Panc1 (cell line): ENCODE results near the gene CDH5. TPM values are rescaled to one million over a fixed set of nuclear protein-coding genes. Genes with fewer than 3 reads are reported as not detected.

Experiments used
- ATAC-seq: fragments of 200-7000 bp; cut with Tn5 transposase; 2 replicates; pipeline ENCODE4 v1.9.1; 2020; ENCODE audit warnings: mild to moderate bottlenecking, moderate library complexity
- Bru-seq: library from RNA; stranded (reverse); fragments of 400-500 nt; gene quantifications from one replicate; lab custom pipeline; 2021; lab: Mats Ljungman, UMichigan
- BruChase-seq, 2 experiments: library from RNA; stranded (reverse); fragments of 400-500 nt; gene quantifications; one replicate each; lab custom pipeline; 2021; lab: Mats Ljungman, UMichigan
- BruUV-seq: library from RNA; stranded (reverse); fragments of 400-500 nt; replicated peaks from 2 replicates; lab custom pipeline; 2021; lab: Mats Ljungman, UMichigan
- CTCF ChIA-PET: fragments of 300-600 bp; sonication (Branson Sonifier 250); formaldehyde crosslinking; loops from one replicate; lab custom pipeline; 2022; ENCODE audit warnings: antibody characterized with exemption; lab: Charles Lee
- POLR2A ChIA-PET: fragments of 300-600 bp; sonication (Branson Sonifier 250); formaldehyde crosslinking; loops from one replicate; lab custom pipeline; 2022; ENCODE audit warnings: antibody characterized with exemption; lab: Charles Lee
- DNase-seq: peaks from one replicate; pipeline ENCODE4 v3.0.0-alpha.2; 2010; ENCODE audit warnings: low read depth, low spot score
- H3K27ac ChIP-seq: 2 replicates; pipeline ENCODE4 v1.5.1; 2011; ENCODE audit warnings: mild to moderate bottlenecking, low read length, inconsistent platforms
- H3K27me3 ChIP-seq: fragments of 200-500 bp; sonication (Bioruptor generic); 2 replicates; pipeline ENCODE4 v1.6.0; 2014; ENCODE audit warnings: low read length, inconsistent platforms; ENCODE audit not compliant: control insufficient read depth, insufficient read depth
- H3K36me3 ChIP-seq: fragments of 200-500 bp; sonication (Bioruptor generic); 2 replicates; pipeline ENCODE4 v1.5.1; 2014; ENCODE audit warnings: inconsistent platforms, mild to moderate bottlenecking, low read length, moderate library complexity; ENCODE audit not compliant: control insufficient read depth, insufficient read depth
- H3K4me1 ChIP-seq: 2 replicates; pipeline ENCODE4 v1.5.1; 2011; ENCODE audit warnings: inconsistent platforms, mild to moderate bottlenecking, low read length, moderate library complexity; ENCODE audit not compliant: control insufficient read depth, insufficient read depth
- H3K4me3 ChIP-seq, 2 experiments: 2 replicates each; pipeline ENCODE4 v1.5.1; 2011 to 2012; ENCODE audit warnings: low read depth in 2 of 2, low read length in 2 of 2, mild to moderate bottlenecking in 2 of 2, inconsistent platforms in 1 of 2, moderate library complexity in 1 of 2
- H3K9me3 ChIP-seq: fragments of 200-500 bp; sonication (Bioruptor generic); 2 replicates; pipeline ENCODE4 v1.5.1; 2014; ENCODE audit warnings: low read depth, mild to moderate bottlenecking, inconsistent platforms, low read length, moderate library complexity; ENCODE audit not compliant: control insufficient read depth, insufficient read depth
- POLR2AphosphoS5 ChIP-seq: IDR thresholded peaks from 2 replicates; pipeline ENCODE4 v1.6.1; 2012; ENCODE audit warnings: mild to moderate bottlenecking, low read depth, low read length, moderate library complexity
- SIN3A ChIP-seq: IDR thresholded peaks from 2 replicates; pipeline ENCODE4 v1.6.1; 2012; ENCODE audit warnings: low read depth, mild to moderate bottlenecking, low read length, moderate library complexity, borderline replicate concordance; ENCODE audit not compliant: insufficient read depth
- TCF7L2 ChIP-seq: IDR thresholded peaks from 2 replicates; pipeline ENCODE4 v1.6.1; 2011; ENCODE audit warnings: mild to moderate bottlenecking, low read depth, low read length, inconsistent platforms
- in situ Hi-C: cut with HindIII; loops from 2 replicates; pipeline ENCODE4 v1.10.0; 2016; ENCODE audit warnings: low sequenced_read_pairs, low pct_unique_long_range_greater_than_20kb
- intact Hi-C: fragments of 100-400 bp; cut with micrococcal nuclease; formaldehyde crosslinking; loops from one replicate; pipeline ENCODE4 v1.10.0; 2022; ENCODE audit not compliant: unreplicated experiment
- long read RNA-seq: library from polyadenylated mRNA; unstranded; transcript quantifications from one replicate; pipeline ENCODE4 v2.0.0, GENCODE V29; 2021; ENCODE audit not compliant: unreplicated experiment
- polyA plus RNA-seq: library from polyadenylated mRNA; unstranded; fragments of >200 nt; gene quantifications from one replicate; pipeline ENCODE4 v1.2.1, GENCODE V29; 2012; ENCODE audit warnings: missing spikeins; ENCODE audit not compliant: insufficient read length
- total RNA-seq: library from RNA; stranded (reverse); gene quantifications from one replicate; pipeline ENCODE4 v1.2.1, GENCODE V29; 2021; ENCODE audit not compliant: unreplicated experiment
- TF ChIP-seq, protein P1 (sequence below): fragments of 450-650 bp; IDR thresholded peaks from 2 replicates; pipeline ENCODE4 v1.5.1; 2017; ENCODE audit warnings: mild to moderate bottlenecking
- TF ChIP-seq, protein P2 (sequence below), 2 experiments: IDR thresholded peaks; 2 replicates each; pipeline ENCODE4 v1.6.1; 2011 to 2012; ENCODE audit warnings: low read depth in 2 of 2, control low read depth in 1 of 2, low read length in 1 of 2, mild to moderate bottlenecking in 1 of 2, moderate library complexity in 1 of 2; ENCODE audit not compliant: insufficient read depth in 1 of 2

Gene CDH5, protein sequence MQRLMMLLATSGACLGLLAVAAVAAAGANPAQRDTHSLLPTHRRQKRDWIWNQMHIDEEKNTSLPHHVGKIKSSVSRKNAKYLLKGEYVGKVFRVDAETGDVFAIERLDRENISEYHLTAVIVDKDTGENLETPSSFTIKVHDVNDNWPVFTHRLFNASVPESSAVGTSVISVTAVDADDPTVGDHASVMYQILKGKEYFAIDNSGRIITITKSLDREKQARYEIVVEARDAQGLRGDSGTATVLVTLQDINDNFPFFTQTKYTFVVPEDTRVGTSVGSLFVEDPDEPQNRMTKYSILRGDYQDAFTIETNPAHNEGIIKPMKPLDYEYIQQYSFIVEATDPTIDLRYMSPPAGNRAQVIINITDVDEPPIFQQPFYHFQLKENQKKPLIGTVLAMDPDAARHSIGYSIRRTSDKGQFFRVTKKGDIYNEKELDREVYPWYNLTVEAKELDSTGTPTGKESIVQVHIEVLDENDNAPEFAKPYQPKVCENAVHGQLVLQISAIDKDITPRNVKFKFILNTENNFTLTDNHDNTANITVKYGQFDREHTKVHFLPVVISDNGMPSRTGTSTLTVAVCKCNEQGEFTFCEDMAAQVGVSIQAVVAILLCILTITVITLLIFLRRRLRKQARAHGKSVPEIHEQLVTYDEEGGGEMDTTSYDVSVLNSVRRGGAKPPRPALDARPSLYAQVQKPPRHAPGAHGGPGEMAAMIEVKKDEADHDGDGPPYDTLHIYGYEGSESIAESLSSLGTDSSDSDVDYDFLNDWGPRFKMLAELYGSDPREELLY
- total RNA-seq: 0.18 TPM
- polyA plus RNA-seq: 0.25 TPM
- Bru-seq, nascent RNA: percentile 14 among the genes with signal in this experiment
- BruChase-seq, experiment 1, labeled RNA remaining after a 2-hour chase: percentile 9 among the genes with signal in this experiment
- BruChase-seq, experiment 2, labeled RNA remaining after a 6-hour chase: percentile 16 among the genes with signal in this experiment
- long read RNA-seq, partial matches to known transcripts: 0 of 1 reads
- long read RNA-seq, other reads (novel, unspliced or antisense): 1 of 1 reads

DNA sequence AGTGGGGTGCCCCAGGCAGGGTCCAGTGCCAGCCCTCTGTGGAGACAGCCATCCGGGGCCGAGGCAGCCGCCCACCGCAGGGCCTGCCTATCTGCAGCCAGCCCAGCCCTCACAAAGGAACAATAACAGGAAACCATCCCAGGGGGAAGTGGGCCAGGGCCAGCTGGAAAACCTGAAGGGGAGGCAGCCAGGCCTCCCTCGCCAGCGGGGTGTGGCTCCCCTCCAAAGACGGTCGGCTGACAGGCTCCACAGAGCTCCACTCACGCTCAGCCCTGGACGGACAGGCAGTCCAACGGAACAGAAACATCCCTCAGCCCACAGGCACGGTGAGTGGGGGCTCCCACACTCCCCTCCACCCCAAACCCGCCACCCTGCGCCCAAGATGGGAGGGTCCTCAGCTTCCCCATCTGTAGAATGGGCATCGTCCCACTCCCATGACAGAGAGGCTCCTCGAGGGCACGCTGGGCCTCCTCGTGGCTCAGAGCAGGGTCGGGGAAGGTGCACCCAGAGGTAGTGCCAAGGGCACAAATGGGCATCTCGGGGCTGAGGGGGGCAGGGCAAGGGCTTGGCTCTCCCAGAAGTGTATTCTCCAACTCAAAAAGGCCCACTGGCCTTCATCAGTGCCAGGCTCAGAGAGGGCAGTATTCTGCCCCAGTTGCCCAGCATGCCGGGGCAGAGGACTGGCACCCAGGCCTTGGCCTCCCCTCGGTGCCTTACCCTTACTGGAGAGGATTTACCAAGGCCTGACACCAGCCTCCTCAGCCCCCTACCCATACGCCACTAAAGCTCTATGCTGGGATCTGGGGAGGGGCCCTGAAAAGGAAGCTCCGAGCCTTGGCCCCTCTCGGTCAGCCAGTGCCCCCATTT lies at the start of gene CDH5:
Gene CDH5 (plus strand): TSS at position 259 of the 867 bp plus-strand sequence. CDS start 12,647 bp downstream, outside the sequence.
- no peak within 1 kb of the TSS for H3K27ac ChIP-seq
- no peaks in the 10 kb centered on the region for H3K36me3 ChIP-seq
- no TSS peak for BruUV-seq
- ChIA-PET POLR2A (no interaction called here), CTCF (interaction anchor here (0.7 to 1.0 kb wide), 2 partner anchors 24 to 40 kb away, joined by 3 read pairs; no protein-coding TSS in a partner anchor)
- no peak within 1 kb of the TSS for H3K4me3 ChIP-seq
- intact Hi-C loops (no loop called here), in situ Hi-C loops (no loop called here)
- H3K9me3 ChIP-seq: no peaks in the 10 kb centered on the region
- no peak for ATAC-seq
- TF ChIP-seq POLR2AphosphoS5: no peak
- TF ChIP-seq, protein P1, sequence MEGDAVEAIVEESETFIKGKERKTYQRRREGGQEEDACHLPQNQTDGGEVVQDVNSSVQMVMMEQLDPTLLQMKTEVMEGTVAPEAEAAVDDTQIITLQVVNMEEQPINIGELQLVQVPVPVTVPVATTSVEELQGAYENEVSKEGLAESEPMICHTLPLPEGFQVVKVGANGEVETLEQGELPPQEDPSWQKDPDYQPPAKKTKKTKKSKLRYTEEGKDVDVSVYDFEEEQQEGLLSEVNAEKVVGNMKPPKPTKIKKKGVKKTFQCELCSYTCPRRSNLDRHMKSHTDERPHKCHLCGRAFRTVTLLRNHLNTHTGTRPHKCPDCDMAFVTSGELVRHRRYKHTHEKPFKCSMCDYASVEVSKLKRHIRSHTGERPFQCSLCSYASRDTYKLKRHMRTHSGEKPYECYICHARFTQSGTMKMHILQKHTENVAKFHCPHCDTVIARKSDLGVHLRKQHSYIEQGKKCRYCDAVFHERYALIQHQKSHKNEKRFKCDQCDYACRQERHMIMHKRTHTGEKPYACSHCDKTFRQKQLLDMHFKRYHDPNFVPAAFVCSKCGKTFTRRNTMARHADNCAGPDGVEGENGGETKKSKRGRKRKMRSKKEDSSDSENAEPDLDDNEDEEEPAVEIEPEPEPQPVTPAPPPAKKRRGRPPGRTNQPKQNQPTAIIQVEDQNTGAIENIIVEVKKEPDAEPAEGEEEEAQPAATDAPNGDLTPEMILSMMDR: no peak
- H3K27me3 ChIP-seq: no peaks in the 10 kb centered on the region
- no peaks in the 10 kb centered on the region for H3K4me1 ChIP-seq
- DNase-seq: no peak

DNA sequence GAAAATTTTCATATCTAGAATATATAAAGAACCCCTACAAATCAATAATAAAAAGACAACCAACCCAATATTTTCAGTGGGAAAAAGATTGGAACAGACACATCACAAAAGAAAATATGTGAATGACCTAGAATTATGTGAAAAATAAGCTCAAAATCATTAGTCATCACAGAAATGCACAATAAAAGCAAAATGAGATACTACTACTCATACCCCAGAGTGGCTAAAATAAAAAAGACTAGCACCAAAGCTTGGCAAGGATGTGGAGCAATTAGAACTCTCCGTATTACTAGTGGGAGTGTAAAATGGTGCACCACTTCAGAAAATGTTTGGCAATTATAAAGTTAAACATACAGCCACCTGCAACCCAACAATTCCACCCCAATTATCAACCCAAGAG lies 48.0 kb upstream of the CDH5 start:
- in situ Hi-C loops: no loop called here
- BruUV-seq: no TSS peak
- no peak for DNase-seq
- no peak for ATAC-seq
- Histone ChIP-seq H3K4me1 (no peaks in the 10 kb centered on the region), H3K27me3 (no peaks in the 10 kb centered on the region), H3K27ac (no peak overlapping the region), H3K9me3 (no peaks in the 10 kb centered on the region), H3K36me3 (no peaks in the 10 kb centered on the region), H3K4me3 (no peak overlapping the region)
- no peak for TF ChIP-seq TCF7L2
- TF ChIP-seq, protein P1: no peak
- TF ChIP-seq, protein P2, sequence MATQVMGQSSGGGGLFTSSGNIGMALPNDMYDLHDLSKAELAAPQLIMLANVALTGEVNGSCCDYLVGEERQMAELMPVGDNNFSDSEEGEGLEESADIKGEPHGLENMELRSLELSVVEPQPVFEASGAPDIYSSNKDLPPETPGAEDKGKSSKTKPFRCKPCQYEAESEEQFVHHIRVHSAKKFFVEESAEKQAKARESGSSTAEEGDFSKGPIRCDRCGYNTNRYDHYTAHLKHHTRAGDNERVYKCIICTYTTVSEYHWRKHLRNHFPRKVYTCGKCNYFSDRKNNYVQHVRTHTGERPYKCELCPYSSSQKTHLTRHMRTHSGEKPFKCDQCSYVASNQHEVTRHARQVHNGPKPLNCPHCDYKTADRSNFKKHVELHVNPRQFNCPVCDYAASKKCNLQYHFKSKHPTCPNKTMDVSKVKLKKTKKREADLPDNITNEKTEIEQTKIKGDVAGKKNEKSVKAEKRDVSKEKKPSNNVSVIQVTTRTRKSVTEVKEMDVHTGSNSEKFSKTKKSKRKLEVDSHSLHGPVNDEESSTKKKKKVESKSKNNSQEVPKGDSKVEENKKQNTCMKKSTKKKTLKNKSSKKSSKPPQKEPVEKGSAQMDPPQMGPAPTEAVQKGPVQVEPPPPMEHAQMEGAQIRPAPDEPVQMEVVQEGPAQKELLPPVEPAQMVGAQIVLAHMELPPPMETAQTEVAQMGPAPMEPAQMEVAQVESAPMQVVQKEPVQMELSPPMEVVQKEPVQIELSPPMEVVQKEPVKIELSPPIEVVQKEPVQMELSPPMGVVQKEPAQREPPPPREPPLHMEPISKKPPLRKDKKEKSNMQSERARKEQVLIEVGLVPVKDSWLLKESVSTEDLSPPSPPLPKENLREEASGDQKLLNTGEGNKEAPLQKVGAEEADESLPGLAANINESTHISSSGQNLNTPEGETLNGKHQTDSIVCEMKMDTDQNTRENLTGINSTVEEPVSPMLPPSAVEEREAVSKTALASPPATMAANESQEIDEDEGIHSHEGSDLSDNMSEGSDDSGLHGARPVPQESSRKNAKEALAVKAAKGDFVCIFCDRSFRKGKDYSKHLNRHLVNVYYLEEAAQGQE (IDR thresholded peaks at IDR 0.05; ENCODE audit: insufficient read depth in 1 of 2, low read depth in 2 of 2, low read length in 1 of 2): no peak
- TF ChIP-seq POLR2AphosphoS5: no peak
- TF ChIP-seq SIN3A: no peak
- ChIA-PET CTCF (no interaction called here), POLR2A (interaction anchor here (0.6 kb wide), 1 partner anchor 88 kb away, joined by 3 read pairs; no protein-coding TSS in a partner anchor)
- intact Hi-C loops: no loop called here
